ENCODE data around the gene AZI2.

AZI2 gene

GRCh38 chr3:28300345-28300962 lies 48.2 kb downstream of the AZI2 start:
- DNase-seq = no peak

- no peak for DNase-seq
Observed at GRCh38 chr3:28299705-28300104, 48.9 kb downstream of the AZI2 start.

GRCh38 chr3:28295898-28296490 lies 52.6 kb downstream of the AZI2 start:
- no peak for DNase-seq

GRCh38 chr3:28294667-28295413 lies 53.8 kb downstream of the AZI2 start:
- no peak for DNase-seq

- DNase-seq = no peak
Observed at GRCh38 chr3:28292622-28293021, 56.0 kb downstream of the AZI2 start.

GRCh38 chr3:28291577-28291976 lies 57.0 kb downstream of the AZI2 start:
- no peak for DNase-seq

GRCh38 chr3:28290863-28291300 lies 57.7 kb downstream of the AZI2 start:
- DNase-seq = no peak

GRCh38 chr3:28287046-28287445 lies 61.6 kb downstream of the AZI2 start:
- no peak for DNase-seq

GRCh38 chr3:28286595-28286994 lies 62.0 kb downstream of the AZI2 start:
- peak; percentile 41 for DNase-seq

- peak; percentile 40 for DNase-seq
Observed at GRCh38 chr3:28280781-28281180, 67.8 kb downstream of the AZI2 start.

GRCh38 chr3:28279770-28280169 lies 68.9 kb downstream of the AZI2 start:
- DNase-seq = no peak

GRCh38 chr3:28278918-28279317 lies 69.7 kb downstream of the AZI2 start:
- DNase-seq = no peak

GRCh38 chr3:28273837-28274236 lies 74.8 kb downstream of the AZI2 start:
- DNase-seq = no peak
